KMS-11 (cell line): ENCODE results near the gene GDF11.

Experiments
- H2AFZ ChIP-seq: fragments of 200-600 bp; sonication (generic); 2 replicates; pipeline ENCODE4 v1.6.1; 2016; ENCODE audit warnings: antibody characterized with exemption, mixed run types, low read depth
- H3K27ac ChIP-seq: fragments of 200-600 bp; sonication (generic); 2 replicates; pipeline ENCODE4 v1.6.1; 2016; ENCODE audit warnings: mild to moderate bottlenecking, mixed run types
- H3K27me3 ChIP-seq: fragments of 200-600 bp; sonication (generic); 2 replicates; pipeline ENCODE4 v1.6.1; 2017; ENCODE audit warnings: mild to moderate bottlenecking, low read depth, mixed run types, moderate library complexity; ENCODE audit not compliant: insufficient read depth
- H3K36me3 ChIP-seq: fragments of 200-600 bp; sonication (generic); 2 replicates; pipeline ENCODE4 v1.6.1; 2017; ENCODE audit warnings: mild to moderate bottlenecking, mixed run types; ENCODE audit not compliant: insufficient read depth
- H3K4me1 ChIP-seq: fragments of 200-600 bp; sonication (generic); 2 replicates; pipeline ENCODE4 v1.6.1; 2016; ENCODE audit warnings: mild to moderate bottlenecking, low read depth, mixed run types; ENCODE audit not compliant: poor library complexity, severe bottlenecking
- H3K4me2 ChIP-seq: fragments of 200-600 bp; sonication (generic); 2 replicates; pipeline ENCODE4 v1.7.0; 2016; ENCODE audit warnings: mild to moderate bottlenecking, mixed run types
- H3K4me3 ChIP-seq: fragments of 200-600 bp; sonication (generic); IDR thresholded peaks from 2 replicates; pipeline ENCODE4 v1.6.1; 2017; ENCODE audit warnings: low read depth, low read length, mixed read lengths; ENCODE audit not compliant: insufficient read depth
- H3K79me2 ChIP-seq: fragments of 200-600 bp; sonication (generic); 2 replicates; pipeline ENCODE4 v1.6.1; 2016; ENCODE audit warnings: low read depth, mixed run types; ENCODE audit not compliant: insufficient read depth
- H3K9ac ChIP-seq: fragments of 200-600 bp; sonication (generic); 2 replicates; pipeline ENCODE4 v1.6.1; 2016; ENCODE audit warnings: mild to moderate bottlenecking, mixed run types
- H4K20me1 ChIP-seq: fragments of 200-600 bp; sonication (generic); 2 replicates; pipeline ENCODE4 v1.6.1; 2016; ENCODE audit warnings: mild to moderate bottlenecking, mixed run types; ENCODE audit not compliant: insufficient read depth
- TF ChIP-seq, protein P1 (sequence below): fragments of 200-600 bp; sonication (generic); conservative IDR thresholded peaks from 2 replicates; pipeline ENCODE4 v1.6.1; 2017; ENCODE audit warnings: low read depth, mild to moderate bottlenecking, antibody characterized with exemption, low read length, moderate library complexity, mixed read lengths

Gene GDF11

DNA sequence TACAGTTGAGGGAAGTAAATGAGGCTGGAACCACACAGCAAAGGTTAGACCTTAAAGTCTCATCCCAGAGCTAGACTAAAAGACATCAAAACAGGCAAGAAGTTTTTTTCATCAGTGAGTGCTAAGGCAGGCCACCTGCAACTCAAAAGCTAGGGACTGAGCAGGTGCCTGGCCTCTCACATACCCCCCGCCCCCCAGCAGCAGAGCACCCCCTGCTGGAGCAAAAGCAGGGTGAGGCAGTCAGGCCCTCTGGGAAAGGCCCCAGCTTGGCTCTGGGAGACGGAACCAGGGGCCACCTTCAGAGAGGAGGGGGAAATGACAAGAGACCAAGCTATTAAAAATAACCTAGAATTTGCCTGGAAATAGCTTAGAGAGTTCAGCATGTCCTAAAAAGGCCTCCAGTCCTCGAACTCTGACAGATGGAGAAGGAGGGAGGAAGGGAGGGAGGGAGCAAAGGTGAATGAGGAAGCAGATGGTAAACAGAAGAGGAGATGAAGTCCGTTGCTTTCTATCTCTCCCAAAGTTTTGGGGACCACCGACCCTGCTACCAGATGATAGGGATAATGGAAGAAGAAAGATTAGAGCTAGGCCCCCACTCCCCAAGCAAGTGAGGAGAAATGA lies 37.0 kb upstream of the GDF11 start:
- peaks cover 39% of the 10 kb centered on the region for H3K27me3 ChIP-seq
- peaks cover 13% of the 10 kb centered on the region for H3K4me1 ChIP-seq
- no peaks in the 10 kb centered on the region for H3K36me3 ChIP-seq
- H3K9ac ChIP-seq, result no peak overlapping the region
- no peaks in the 10 kb centered on the region for H4K20me1 ChIP-seq
- TF ChIP-seq, protein P1, sequence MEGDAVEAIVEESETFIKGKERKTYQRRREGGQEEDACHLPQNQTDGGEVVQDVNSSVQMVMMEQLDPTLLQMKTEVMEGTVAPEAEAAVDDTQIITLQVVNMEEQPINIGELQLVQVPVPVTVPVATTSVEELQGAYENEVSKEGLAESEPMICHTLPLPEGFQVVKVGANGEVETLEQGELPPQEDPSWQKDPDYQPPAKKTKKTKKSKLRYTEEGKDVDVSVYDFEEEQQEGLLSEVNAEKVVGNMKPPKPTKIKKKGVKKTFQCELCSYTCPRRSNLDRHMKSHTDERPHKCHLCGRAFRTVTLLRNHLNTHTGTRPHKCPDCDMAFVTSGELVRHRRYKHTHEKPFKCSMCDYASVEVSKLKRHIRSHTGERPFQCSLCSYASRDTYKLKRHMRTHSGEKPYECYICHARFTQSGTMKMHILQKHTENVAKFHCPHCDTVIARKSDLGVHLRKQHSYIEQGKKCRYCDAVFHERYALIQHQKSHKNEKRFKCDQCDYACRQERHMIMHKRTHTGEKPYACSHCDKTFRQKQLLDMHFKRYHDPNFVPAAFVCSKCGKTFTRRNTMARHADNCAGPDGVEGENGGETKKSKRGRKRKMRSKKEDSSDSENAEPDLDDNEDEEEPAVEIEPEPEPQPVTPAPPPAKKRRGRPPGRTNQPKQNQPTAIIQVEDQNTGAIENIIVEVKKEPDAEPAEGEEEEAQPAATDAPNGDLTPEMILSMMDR, result peak; percentile 80
- no peaks in the 10 kb centered on the region for H3K79me2 ChIP-seq
- no peak overlapping the region for H3K27ac ChIP-seq
- no peak overlapping the region for H2AFZ ChIP-seq
- no peak overlapping the region for H3K4me2 ChIP-seq
- H3K4me3 ChIP-seq, result no peak overlapping the region

DNA sequence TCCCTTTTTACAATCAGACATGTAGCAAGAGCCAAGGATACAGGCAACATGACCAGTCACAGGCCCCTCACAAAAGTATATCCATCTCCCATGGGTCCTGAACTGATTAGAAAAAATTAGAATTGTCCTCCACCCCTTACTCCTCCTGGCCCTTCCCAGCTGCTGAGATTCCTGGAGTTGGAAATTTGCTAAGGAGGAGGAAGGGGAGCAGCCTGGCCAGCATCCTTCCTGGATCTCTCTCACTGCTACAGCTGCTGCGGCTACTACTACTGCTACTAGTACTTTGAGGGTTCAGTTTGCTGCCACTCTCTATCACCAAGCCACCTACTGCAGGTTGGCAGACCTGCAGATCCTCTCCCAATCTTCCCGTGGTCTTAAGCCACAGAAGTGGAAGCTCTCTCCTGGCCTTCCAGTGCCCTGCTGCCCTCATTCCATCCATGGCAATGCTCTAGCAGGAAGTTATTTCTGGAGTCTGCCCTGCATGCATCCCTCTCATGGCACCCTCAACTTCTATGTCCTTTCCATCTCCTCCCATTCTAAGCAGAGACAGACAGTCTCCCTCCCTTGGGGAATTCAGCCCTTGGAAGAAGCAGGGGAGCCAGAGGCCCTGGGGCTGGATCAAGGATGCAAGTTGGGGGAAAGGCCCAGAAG lies 36.2 kb upstream of the GDF11 start:
- H3K4me2 ChIP-seq, result peak overlapping the region; percentile 47; the same call in 1 of the 2 replicates
- no peak overlapping the region for H3K9ac ChIP-seq
- TF ChIP-seq, protein P1, result no peak

DNA sequence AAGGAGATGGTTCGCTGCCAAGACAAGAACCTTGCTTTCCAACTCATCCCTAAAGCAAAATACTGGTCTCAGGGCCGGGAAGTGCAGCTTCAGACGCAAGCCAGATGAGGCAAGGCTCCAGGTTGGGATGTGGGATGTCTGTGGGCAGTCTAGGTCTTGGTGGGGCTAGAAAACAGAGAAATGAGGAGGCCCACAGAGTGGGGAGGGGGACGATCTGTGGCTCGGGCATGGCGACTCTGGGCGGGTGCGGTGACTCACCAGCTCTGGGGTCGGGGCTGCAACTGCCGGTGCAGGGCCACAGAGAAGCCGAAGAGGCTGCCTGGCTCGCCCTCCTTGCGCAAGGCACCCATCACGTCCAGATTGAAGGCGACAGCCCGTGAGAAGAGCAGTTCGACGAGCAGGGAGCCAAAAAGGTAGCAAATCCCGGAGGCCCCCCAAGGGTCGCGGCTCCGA lies 35.7 kb upstream of the GDF11 start:
- no peaks in the 10 kb centered on the region for H4K20me1 ChIP-seq
- H3K4me3 ChIP-seq, result no peak overlapping the region
- TF ChIP-seq, protein P1, result no peak
- H3K36me3 ChIP-seq, result no peaks in the 10 kb centered on the region
- peak overlapping the region; percentile 9; the same call in 1 of the 2 replicates for H2AFZ ChIP-seq
- no peak overlapping the region for H3K9ac ChIP-seq
- H3K27me3 ChIP-seq, result peaks cover 51% of the 10 kb centered on the region
- H3K27ac ChIP-seq, result no peak overlapping the region
- peaks cover 11% of the 10 kb centered on the region for H3K4me1 ChIP-seq
- H3K79me2 ChIP-seq, result no peaks in the 10 kb centered on the region
- H3K4me2 ChIP-seq, result peak overlapping the region; percentile 47

More for the DNA sequence above, 36.2 kb upstream of the GDF11 start:
- no peaks in the 10 kb centered on the region for H3K79me2 ChIP-seq
- no peak overlapping the region for H3K4me3 ChIP-seq
- peaks cover 46% of the 10 kb centered on the region for H3K27me3 ChIP-seq
- H2AFZ ChIP-seq, result peak overlapping the region; percentile 9; the same call in 1 of the 2 replicates
- no peaks in the 10 kb centered on the region for H4K20me1 ChIP-seq
- H3K4me1 ChIP-seq, result peaks cover 11% of the 10 kb centered on the region
- H3K27ac ChIP-seq, result no peak overlapping the region
- no peaks in the 10 kb centered on the region for H3K36me3 ChIP-seq

DNA sequence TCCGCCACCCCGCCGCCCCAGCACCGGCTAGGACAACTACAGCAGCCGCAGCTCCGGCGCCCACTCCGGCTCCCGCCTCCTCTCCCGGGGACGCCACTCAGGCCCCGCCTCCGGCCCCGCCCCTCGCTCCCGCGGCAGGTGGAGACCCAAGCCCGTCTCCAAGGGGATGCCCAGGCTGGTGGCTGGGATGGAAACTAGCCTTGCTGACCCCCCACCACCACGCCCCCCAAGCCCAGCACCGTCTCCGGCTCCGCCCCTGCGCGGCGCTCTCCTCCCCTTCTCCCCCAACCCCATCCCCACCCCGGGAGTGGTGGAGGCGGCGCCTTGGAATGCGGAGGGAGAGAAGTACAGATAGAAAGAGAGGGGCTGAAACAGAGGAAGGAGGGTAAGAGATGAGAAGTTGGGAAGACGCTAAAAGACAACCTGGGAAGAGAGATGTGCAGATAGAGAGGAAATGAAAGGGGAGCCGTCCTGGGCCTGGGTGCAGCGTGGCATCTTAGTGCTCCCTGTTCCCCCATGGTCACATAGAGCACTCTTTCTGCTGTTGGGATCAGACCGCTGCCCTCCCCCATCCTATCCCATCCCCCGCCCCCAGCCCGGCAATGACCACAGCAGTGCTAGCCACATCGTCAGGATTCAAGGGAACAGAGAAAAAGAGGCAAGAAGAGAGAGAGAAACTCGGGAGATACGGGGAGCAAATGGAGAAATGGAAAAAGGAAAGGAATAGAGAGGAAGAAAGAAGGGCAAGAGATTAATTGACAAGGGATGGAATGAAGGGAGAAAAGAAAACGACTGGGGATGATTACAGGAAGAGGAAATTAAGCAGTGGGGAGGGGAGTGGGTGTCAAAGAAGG lies 34.9 kb upstream of the GDF11 start, which contains the start of gene ITGA7:
Gene ITGA7, minus strand, starts transcription at position 64 of the 854 bp plus-strand sequence. CDS start 222 bp downstream, outside the sequence.
- no peak within 1 kb of the TSS; the same call in 1 of the 2 replicates for H3K9ac ChIP-seq
- H2AFZ ChIP-seq, result peak within 1 kb of the TSS; percentile 88

More for the DNA sequence above, 34.9 kb upstream of the GDF11 start, which contains the start of gene ITGA7:
- Histone ChIP-seq H3K36me3 (no peaks in the 10 kb centered on the region), H3K4me3 (no peak within 1 kb of the TSS), H3K4me2 (peak within 1 kb of the TSS; percentile 91), H3K79me2 (no peaks in the 10 kb centered on the region), H3K27me3 (peaks cover 59% of the 10 kb centered on the region), H3K27ac (no peak within 1 kb of the TSS), H4K20me1 (no peaks in the 10 kb centered on the region), H3K4me1 (peaks cover 11% of the 10 kb centered on the region)
- TF ChIP-seq, protein P1, result no peak
